Neural progenitor cell (in vitro differentiated cells): Measurements from ENCODE around the gene SYNC.

Experiments used
- EZH2 ChIP-seq: fragments of 200-600 bp; sonication (generic); IDR thresholded peaks from 2 replicates; pipeline ENCODE4 v1.6.1; 2017; ENCODE audit warnings: antibody characterized with exemption, mild to moderate bottlenecking, moderate library complexity
- EZH2phosphoT487 ChIP-seq: fragments of 200-600 bp; sonication (generic); IDR thresholded peaks from 2 replicates; pipeline ENCODE4 v1.6.1; 2017; ENCODE audit warnings: antibody characterized with exemption

DNA sequence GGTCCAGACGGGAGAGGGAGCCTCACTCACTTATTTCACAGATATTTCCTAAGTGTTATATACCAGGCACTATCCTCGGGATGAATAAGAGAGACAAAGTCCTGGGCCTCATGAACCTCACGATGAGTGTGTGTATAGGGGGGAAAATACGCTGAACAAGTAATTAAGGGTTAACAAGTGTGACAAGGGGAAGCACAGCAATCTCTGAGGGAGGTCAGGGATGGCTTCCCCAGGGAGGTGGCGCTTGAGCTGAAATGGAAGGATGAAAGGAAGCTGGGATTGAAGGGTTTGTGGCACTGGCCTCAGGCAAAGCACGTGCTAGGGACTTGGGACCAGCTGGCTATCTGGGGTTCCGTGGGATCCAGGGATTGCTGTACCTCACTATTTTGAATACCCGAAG lies 46.4 kb upstream of the SYNC start:
- TF ChIP-seq EZH2phosphoT487 = no peak
- no peak for TF ChIP-seq EZH2
